Lower leg skin (tissue), 3 donors: Measurements from ENCODE around the gene ACO2.

Source experiments
- POLR2A ChIP-seq, 2 donors: fragments of 450-650 bp; IDR thresholded peaks; one replicate each; pipeline ENCODE4 v1.6.1; 2016 to 2017; ENCODE audit warnings: antibody characterized with exemption in 2 of 2, mild to moderate bottlenecking in 1 of 2, moderate library complexity in 1 of 2
- TF ChIP-seq, protein P1 (sequence below), 3 donors: fragments of 450-650 bp; IDR thresholded peaks; one replicate each; pipeline ENCODE4 v1.5.1; 2016; ENCODE audit warnings: antibody characterized with exemption in 3 of 3, mild to moderate bottlenecking in 3 of 3, moderate library complexity in 2 of 3

GRCh38 chr22:41564563-41564962 is 95.6 kb downstream of the ACO2 start:
- TF ChIP-seq POLR2A (IDR thresholded peaks at IDR 0.05), result no peak
- TF ChIP-seq, protein P1, sequence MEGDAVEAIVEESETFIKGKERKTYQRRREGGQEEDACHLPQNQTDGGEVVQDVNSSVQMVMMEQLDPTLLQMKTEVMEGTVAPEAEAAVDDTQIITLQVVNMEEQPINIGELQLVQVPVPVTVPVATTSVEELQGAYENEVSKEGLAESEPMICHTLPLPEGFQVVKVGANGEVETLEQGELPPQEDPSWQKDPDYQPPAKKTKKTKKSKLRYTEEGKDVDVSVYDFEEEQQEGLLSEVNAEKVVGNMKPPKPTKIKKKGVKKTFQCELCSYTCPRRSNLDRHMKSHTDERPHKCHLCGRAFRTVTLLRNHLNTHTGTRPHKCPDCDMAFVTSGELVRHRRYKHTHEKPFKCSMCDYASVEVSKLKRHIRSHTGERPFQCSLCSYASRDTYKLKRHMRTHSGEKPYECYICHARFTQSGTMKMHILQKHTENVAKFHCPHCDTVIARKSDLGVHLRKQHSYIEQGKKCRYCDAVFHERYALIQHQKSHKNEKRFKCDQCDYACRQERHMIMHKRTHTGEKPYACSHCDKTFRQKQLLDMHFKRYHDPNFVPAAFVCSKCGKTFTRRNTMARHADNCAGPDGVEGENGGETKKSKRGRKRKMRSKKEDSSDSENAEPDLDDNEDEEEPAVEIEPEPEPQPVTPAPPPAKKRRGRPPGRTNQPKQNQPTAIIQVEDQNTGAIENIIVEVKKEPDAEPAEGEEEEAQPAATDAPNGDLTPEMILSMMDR (IDR thresholded peaks at IDR 0.05), result no peak
